Measurements from ENCODE around the gene CDYL2. TPM values are rescaled to one million over a fixed set of nuclear protein-coding genes. Genes with fewer than 3 reads are reported as not detected.
A peak's percentile ranks its signal among the peaks of the same experiment; 100 is the strongest.
"Not testable (repeated sequence)": the region's sequence is repeated elsewhere in the genome, so short reads cannot be mapped to it uniquely, and the experiment has no call there.

Gene CDYL2
- total and polyA plus RNA-seq, 5 donors from 2014 or later = 1.2 to 37.6 (median 1.6) TPM

DNA sequence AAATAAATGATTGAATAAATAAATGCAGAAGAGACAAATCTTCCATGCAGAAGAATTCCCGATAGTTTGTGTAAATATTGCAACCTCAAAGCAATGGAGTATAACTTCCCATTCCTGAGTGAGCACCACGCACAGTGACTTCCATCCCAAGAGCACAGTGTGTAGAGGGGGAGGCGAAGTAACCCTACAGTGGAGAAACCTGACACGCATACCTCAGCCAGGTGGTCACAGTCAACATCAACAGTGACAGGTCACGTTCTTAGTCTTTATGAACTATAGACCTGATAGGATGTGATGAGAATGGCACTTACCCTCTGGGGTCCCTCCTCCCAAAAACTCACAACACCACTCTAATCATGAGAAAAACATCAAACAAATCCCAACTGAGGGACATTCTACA is 152.0 kb downstream of the CDYL2 start:
- H3K9me3 ChIP-seq (ENCODE audit: control insufficient read depth in 2 of 2, low read length in 2 of 2) = no peaks in the 10 kb centered on the region
- H3K27me3 Mint-ChIP-seq = no peaks in the 10 kb centered on the region

DNA sequence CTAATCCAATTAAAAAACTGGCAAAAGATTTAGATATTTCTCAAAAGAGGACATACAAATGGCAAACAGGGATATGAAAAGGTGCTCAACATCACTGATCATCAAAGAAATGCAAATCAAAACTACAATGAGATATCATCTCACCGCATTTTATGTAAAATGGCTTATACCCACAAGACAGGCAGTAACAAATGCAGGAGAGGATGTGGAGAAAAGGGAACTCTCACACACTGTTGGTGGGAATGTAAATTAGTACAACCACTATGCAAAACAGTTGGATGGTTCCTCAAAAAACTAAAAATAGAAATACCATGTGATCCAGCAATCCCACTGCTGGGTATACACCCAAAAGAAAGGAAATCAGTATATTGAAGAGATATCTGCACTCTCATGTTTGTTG is 154.1 kb downstream of the CDYL2 start:
- H3K9me3 ChIP-seq (ENCODE audit: control insufficient read depth in 2 of 2, low read length in 2 of 2); H3K27ac Mint-ChIP-seq; H3K36me3 Mint-ChIP-seq; H3K27me3 Mint-ChIP-seq; H3K4me1 ChIP-seq (ENCODE audit: control insufficient read depth, insufficient read depth, low read length, poor library complexity, severe bottlenecking); H3K9me3 Mint-ChIP-seq; ATAC-seq (ENCODE audit: low read depth in 2 of 2); H3K36me3 ChIP-seq (ENCODE audit: control insufficient read depth, insufficient read depth, low read length); H3K27ac ChIP-seq (ENCODE audit: insufficient read depth, low read length, poor library complexity, severe bottlenecking); H3K27me3 ChIP-seq (ENCODE audit: control insufficient read depth, insufficient read depth, low read length): not testable (repeated sequence)
- H3K4me3 ChIP-seq (ENCODE audit: low read depth, low read length) = peak overlapping the region; percentile 42
- H3K4me3 Mint-ChIP-seq = peak overlapping the region in 2 of 4 donors; percentile 4 to 56
- DNase-seq = peak in 1 of 3 donors; percentile 19
- H3K4me1 Mint-ChIP-seq = peaks cover 6 to 24% (median 22%) of the 10 kb centered on the region in 4 donors

More for the DNA sequence above, 152.0 kb downstream of the CDYL2 start:
- Mint-ChIP-seq H3K27ac (no peak overlapping the region), H3K9me3 (peaks cover 0 to 5% (median 0%) of the 10 kb centered on the region in 7 donors), H3K4me1 (peaks cover 18 to 43% (median 35%) of the 10 kb centered on the region in 4 donors), H3K4me3 (no peak overlapping the region), H3K36me3 (peaks cover 4% of the 10 kb centered on the region)
- Histone ChIP-seq H3K4me1 (ENCODE audit: control insufficient read depth, insufficient read depth, low read length, poor library complexity, severe bottlenecking) (peaks cover 18% of the 10 kb centered on the region), H3K36me3 (ENCODE audit: control insufficient read depth, insufficient read depth, low read length) (no peaks in the 10 kb centered on the region), H3K4me3 (ENCODE audit: low read depth, low read length) (no peak overlapping the region), H3K27ac (ENCODE audit: insufficient read depth, low read length, poor library complexity, severe bottlenecking) (no peak overlapping the region), H3K27me3 (ENCODE audit: control insufficient read depth, insufficient read depth, low read length) (no peaks in the 10 kb centered on the region)
- DNase-seq (no peak), ATAC-seq (ENCODE audit: low read depth in 2 of 2) (no peak)

DNA sequence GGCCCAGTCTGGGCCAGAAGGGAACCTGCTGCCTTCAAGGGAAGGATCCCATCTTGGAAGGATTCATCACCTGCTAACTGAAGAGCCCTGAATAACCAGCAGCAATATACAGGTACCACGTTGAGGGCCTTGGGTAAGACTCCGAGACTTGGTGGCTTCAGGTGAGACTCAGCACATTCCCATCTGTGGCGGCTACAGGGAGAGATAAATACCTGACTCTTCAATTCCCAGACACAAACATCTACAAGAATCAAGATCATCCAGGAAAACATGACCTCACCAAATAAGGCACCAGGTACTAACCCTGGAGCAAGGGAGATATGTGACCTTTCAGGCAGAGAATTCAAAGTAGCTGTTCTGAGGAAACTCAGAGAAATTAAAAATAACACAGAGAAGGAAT is 164.1 kb downstream of the CDYL2 start:
- no peaks in the 10 kb centered on the region for H3K9me3 ChIP-seq (ENCODE audit: control insufficient read depth in 2 of 2, low read length in 2 of 2)
- Mint-ChIP-seq H3K4me1 (peaks cover 0 to 17% (median 7%) of the 10 kb centered on the region in 4 donors), H3K27ac (peak overlapping the region in 1 of 3 donors; percentile 1), H3K4me3 (no peak overlapping the region), H3K27me3 (no peaks in the 10 kb centered on the region), H3K36me3 (peaks cover 16% of the 10 kb centered on the region), H3K9me3 (peaks cover 1 to 10% (median 4%) of the 10 kb centered on the region in 7 donors)
- no peaks in the 10 kb centered on the region for H3K4me1 ChIP-seq (ENCODE audit: control insufficient read depth, insufficient read depth, low read length, poor library complexity, severe bottlenecking)
- DNase-seq = no peak
- no peaks in the 10 kb centered on the region for H3K27me3 ChIP-seq (ENCODE audit: control insufficient read depth, insufficient read depth, low read length)
- no peak for ATAC-seq (ENCODE audit: low read depth in 2 of 2)
- H3K4me3 ChIP-seq (ENCODE audit: low read depth, low read length) = no peak overlapping the region
- no peaks in the 10 kb centered on the region for H3K36me3 ChIP-seq (ENCODE audit: control insufficient read depth, insufficient read depth, low read length)
- H3K27ac ChIP-seq (ENCODE audit: insufficient read depth, low read length, poor library complexity, severe bottlenecking) = no peak overlapping the region

DNA sequence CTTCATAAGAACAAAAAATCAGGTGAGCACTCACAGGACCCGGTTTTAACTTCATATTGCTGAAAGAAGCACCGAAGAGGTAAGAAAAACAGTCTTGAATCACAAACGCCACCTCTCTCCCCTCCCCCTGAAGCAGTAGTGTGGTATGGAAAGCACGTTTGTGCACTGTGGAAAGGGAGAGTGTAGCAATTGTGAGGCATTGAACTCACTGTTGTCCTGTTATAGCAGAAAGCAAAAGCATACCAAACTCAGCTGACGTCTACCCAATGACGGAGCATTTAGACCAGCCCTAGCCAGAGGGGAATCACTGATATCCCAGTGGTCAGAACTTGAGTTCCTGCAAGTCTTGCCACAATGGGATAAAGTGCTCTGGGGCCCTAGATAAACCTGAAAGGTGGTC is 164.8 kb downstream of the CDYL2 start:
- no peak overlapping the region for H3K4me3 ChIP-seq (ENCODE audit: low read depth, low read length)
- no peaks in the 10 kb centered on the region for H3K36me3 ChIP-seq (ENCODE audit: control insufficient read depth, insufficient read depth, low read length)
- no peak overlapping the region for H3K27ac ChIP-seq (ENCODE audit: insufficient read depth, low read length, poor library complexity, severe bottlenecking)
- DNase-seq (no peak), ATAC-seq (ENCODE audit: low read depth in 2 of 2) (no peak)
- H3K4me1 ChIP-seq (ENCODE audit: control insufficient read depth, insufficient read depth, low read length, poor library complexity, severe bottlenecking) = no peaks in the 10 kb centered on the region
- no peaks in the 10 kb centered on the region for H3K9me3 ChIP-seq (ENCODE audit: control insufficient read depth in 2 of 2, low read length in 2 of 2)
- H3K27me3 ChIP-seq (ENCODE audit: control insufficient read depth, insufficient read depth, low read length) = no peaks in the 10 kb centered on the region
- Mint-ChIP-seq H3K4me1 (peaks cover 0 to 17% (median 7%) of the 10 kb centered on the region in 4 donors), H3K4me3 (no peak overlapping the region), H3K9me3 (peaks cover 1 to 13% (median 4%) of the 10 kb centered on the region in 7 donors), H3K27me3 (no peaks in the 10 kb centered on the region), H3K36me3 (peaks cover 16% of the 10 kb centered on the region), H3K27ac (no peak overlapping the region)

DNA sequence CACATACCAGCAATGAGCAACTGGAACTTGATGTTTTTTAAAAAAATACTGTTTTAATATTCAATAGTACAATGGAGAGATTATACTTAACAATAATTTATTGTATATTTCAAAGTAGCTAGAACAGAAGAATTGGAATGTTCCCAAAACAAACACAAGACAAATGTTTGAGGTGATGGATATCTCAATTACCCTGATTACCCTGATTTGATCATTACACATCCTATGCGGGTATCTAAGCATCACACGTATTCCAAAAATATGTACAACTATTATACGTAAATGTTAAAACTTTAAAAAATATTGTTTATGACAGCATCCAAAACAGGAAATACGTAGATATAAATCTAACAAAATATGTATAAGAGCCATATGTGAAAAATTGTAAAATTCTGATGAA is 166.8 kb downstream of the CDYL2 start:
- Histone ChIP-seq H3K4me3 (ENCODE audit: low read depth, low read length) (no peak overlapping the region), H3K36me3 (ENCODE audit: control insufficient read depth, insufficient read depth, low read length) (peaks cover 3% of the 10 kb centered on the region), H3K9me3 (ENCODE audit: control insufficient read depth in 2 of 2, low read length in 2 of 2) (no peaks in the 10 kb centered on the region), H3K4me1 (ENCODE audit: control insufficient read depth, insufficient read depth, low read length, poor library complexity, severe bottlenecking) (no peaks in the 10 kb centered on the region), H3K27ac (ENCODE audit: insufficient read depth, low read length, poor library complexity, severe bottlenecking) (no peak overlapping the region), H3K27me3 (ENCODE audit: control insufficient read depth, insufficient read depth, low read length) (no peaks in the 10 kb centered on the region)
- no peaks in the 10 kb centered on the region for H3K27me3 Mint-ChIP-seq
- no peak overlapping the region for H3K27ac Mint-ChIP-seq
- peaks cover 0 to 8% (median 4%) of the 10 kb centered on the region in 7 donors for H3K9me3 Mint-ChIP-seq
- DNase-seq = no peak
- H3K36me3 Mint-ChIP-seq = peaks cover 12% of the 10 kb centered on the region
- H3K4me1 Mint-ChIP-seq = peaks cover 0 to 12% (median 4%) of the 10 kb centered on the region in 4 donors
- H3K4me3 Mint-ChIP-seq = no peak overlapping the region
- ATAC-seq (ENCODE audit: low read depth in 2 of 2) = no peak

DNA sequence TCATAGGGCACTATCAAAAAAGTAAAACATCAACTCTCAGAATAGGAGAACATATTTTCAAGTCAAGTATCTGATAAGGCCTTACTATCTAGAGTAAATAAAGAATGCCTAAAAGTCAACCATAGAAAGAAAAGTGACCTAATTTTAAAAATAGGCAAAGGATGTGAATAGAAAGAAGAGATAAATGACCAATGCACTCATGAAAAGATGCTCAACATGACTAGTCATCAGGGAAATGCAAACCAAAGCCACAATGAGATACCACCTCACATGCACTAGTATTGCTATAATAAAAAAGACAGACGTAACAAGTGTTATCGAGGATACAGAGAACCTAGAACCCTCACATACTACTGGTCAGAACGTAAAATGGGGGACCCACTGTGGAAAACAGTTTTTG is 172.8 kb downstream of the CDYL2 start:
- Histone ChIP-seq H3K4me3 (ENCODE audit: low read depth, low read length) (no peak overlapping the region), H3K4me1 (ENCODE audit: control insufficient read depth, insufficient read depth, low read length, poor library complexity, severe bottlenecking) (no peaks in the 10 kb centered on the region), H3K9me3 (ENCODE audit: control insufficient read depth in 2 of 2, low read length in 2 of 2) (no peaks in the 10 kb centered on the region), H3K36me3 (ENCODE audit: control insufficient read depth, insufficient read depth, low read length) (peaks cover 10% of the 10 kb centered on the region), H3K27ac (ENCODE audit: insufficient read depth, low read length, poor library complexity, severe bottlenecking) (no peak overlapping the region), H3K27me3 (ENCODE audit: control insufficient read depth, insufficient read depth, low read length) (no peaks in the 10 kb centered on the region)
- Mint-ChIP-seq H3K4me1 (peaks cover 0 to 5% (median 2%) of the 10 kb centered on the region in 4 donors), H3K27me3 (no peaks in the 10 kb centered on the region), H3K4me3 (no peak overlapping the region), H3K36me3 (peaks cover 26% of the 10 kb centered on the region), H3K9me3 (peaks cover 1 to 7% (median 4%) of the 10 kb centered on the region in 7 donors), H3K27ac (no peak overlapping the region)
- DNase-seq (no peak), ATAC-seq (ENCODE audit: low read depth in 2 of 2) (no peak)

DNA sequence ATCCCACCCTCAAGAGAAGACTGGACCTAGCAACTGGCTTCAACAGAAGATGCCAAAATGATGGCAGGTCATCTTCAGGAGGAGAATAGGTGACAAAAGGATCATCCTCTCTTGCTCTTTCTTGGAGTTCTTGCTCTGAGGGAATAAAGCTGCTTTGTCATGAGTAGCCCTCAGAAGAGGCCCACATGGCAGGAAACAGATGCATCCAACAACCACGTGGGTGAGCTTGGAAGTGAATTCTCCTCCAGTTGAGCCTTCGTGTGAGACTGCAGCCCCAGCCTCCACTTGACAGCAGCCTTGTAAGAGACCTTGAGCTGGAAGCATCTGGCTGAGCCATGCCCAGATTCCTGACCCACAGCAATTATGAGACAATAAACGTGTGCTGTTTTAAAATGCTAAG is 176.1 kb downstream of the CDYL2 start:
- Mint-ChIP-seq H3K4me3 (no peak overlapping the region), H3K27me3 (no peaks in the 10 kb centered on the region), H3K36me3 (peaks cover 31% of the 10 kb centered on the region), H3K27ac (no peak overlapping the region), H3K4me1 (peaks cover 0 to 4% (median under 1%) of the 10 kb centered on the region in 4 donors), H3K9me3 (peaks cover 0 to 2% (median 1%) of the 10 kb centered on the region in 7 donors)
- H3K9me3 ChIP-seq (ENCODE audit: control insufficient read depth in 2 of 2, low read length in 2 of 2) = no peaks in the 10 kb centered on the region
- ATAC-seq (ENCODE audit: low read depth in 2 of 2) (no peak), DNase-seq (no peak)
- no peak overlapping the region for H3K4me3 ChIP-seq (ENCODE audit: low read depth, low read length)
- no peaks in the 10 kb centered on the region for H3K4me1 ChIP-seq (ENCODE audit: control insufficient read depth, insufficient read depth, low read length, poor library complexity, severe bottlenecking)
- no peaks in the 10 kb centered on the region for H3K27me3 ChIP-seq (ENCODE audit: control insufficient read depth, insufficient read depth, low read length)
- no peak overlapping the region for H3K27ac ChIP-seq (ENCODE audit: insufficient read depth, low read length, poor library complexity, severe bottlenecking)
- peaks cover 10% of the 10 kb centered on the region for H3K36me3 ChIP-seq (ENCODE audit: control insufficient read depth, insufficient read depth, low read length)

DNA sequence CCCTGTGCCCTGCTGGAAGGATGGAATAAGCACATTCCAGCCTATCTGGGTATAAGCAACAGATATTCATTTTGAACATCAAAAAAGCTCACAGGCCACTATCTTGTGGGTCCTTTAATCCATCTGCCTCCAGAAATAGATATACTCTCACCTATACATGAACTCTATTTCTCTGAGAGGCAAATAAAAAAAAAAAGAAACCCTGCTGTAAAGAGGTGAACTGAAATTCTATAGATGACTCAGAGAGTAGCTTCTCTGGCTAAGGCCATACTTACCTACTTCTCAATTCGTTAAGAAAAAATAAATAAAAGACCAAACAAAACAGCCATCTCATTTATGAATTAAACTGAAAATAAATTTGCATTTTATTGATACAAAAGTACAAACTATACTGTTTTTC is 177.3 kb downstream of the CDYL2 start:
- Histone ChIP-seq H3K27me3 (ENCODE audit: control insufficient read depth, insufficient read depth, low read length) (no peaks in the 10 kb centered on the region), H3K9me3 (ENCODE audit: control insufficient read depth in 2 of 2, low read length in 2 of 2) (no peaks in the 10 kb centered on the region), H3K4me3 (ENCODE audit: low read depth, low read length) (no peak overlapping the region), H3K27ac (ENCODE audit: insufficient read depth, low read length, poor library complexity, severe bottlenecking) (no peak overlapping the region), H3K4me1 (ENCODE audit: control insufficient read depth, insufficient read depth, low read length, poor library complexity, severe bottlenecking) (no peaks in the 10 kb centered on the region), H3K36me3 (ENCODE audit: control insufficient read depth, insufficient read depth, low read length) (peaks cover 5% of the 10 kb centered on the region)
- no peaks in the 10 kb centered on the region for H3K27me3 Mint-ChIP-seq
- H3K9me3 Mint-ChIP-seq = peaks cover 0 to 2% (median 0%) of the 10 kb centered on the region in 7 donors
- peaks cover 28% of the 10 kb centered on the region for H3K36me3 Mint-ChIP-seq
- DNase-seq (no peak), ATAC-seq (ENCODE audit: low read depth in 2 of 2) (no peak)
- no peak overlapping the region for H3K27ac Mint-ChIP-seq
- no peak overlapping the region for H3K4me3 Mint-ChIP-seq
- peaks cover 0 to 4% (median 1%) of the 10 kb centered on the region in 4 donors for H3K4me1 Mint-ChIP-seq

All from CD4-positive, CD25-positive, alpha-beta regulatory T cell (primary cell).